22Rv1 (cell line): ENCODE results near the gene BANF1.

Experiments
- H3K27ac ChIP-seq: fragments of 450-650 bp; 2 replicates; pipeline ENCODE4 v1.5.1; 2017
- ZFX ChIP-seq: fragments of 450-650 bp; IDR thresholded peaks from 2 replicates; pipeline ENCODE4 v1.6.1; 2017; ENCODE audit warnings: antibody characterized with exemption, borderline replicate concordance
- TF ChIP-seq, protein P1 (sequence below): fragments of 450-650 bp; IDR thresholded peaks from 2 replicates; pipeline ENCODE4 v1.5.1; 2017; ENCODE audit warnings: mild to moderate bottlenecking

The BANF1 gene

DNA sequence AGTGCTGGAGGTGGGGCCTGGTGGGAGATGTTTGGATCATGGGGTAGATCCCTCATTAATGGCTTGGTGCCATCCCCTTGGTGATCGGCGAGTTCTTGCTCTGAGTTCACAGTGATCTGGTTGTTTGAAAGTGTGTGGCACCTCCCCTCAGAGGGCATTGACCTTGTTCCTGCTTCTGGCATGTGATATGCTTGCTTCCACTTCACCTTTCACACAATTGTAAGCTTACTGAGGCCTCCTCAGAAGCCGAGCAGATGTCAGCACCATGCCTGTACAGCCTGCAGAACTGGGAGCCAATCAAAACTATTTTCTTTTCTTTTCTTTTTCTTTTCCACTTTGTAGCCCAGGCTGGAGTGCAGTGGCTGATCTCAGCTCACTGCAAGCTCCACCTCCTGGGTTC, 35.0 kb downstream of the BANF1 start:
- TF ChIP-seq ZFX, result no peak
- TF ChIP-seq, protein P1, sequence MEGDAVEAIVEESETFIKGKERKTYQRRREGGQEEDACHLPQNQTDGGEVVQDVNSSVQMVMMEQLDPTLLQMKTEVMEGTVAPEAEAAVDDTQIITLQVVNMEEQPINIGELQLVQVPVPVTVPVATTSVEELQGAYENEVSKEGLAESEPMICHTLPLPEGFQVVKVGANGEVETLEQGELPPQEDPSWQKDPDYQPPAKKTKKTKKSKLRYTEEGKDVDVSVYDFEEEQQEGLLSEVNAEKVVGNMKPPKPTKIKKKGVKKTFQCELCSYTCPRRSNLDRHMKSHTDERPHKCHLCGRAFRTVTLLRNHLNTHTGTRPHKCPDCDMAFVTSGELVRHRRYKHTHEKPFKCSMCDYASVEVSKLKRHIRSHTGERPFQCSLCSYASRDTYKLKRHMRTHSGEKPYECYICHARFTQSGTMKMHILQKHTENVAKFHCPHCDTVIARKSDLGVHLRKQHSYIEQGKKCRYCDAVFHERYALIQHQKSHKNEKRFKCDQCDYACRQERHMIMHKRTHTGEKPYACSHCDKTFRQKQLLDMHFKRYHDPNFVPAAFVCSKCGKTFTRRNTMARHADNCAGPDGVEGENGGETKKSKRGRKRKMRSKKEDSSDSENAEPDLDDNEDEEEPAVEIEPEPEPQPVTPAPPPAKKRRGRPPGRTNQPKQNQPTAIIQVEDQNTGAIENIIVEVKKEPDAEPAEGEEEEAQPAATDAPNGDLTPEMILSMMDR, result no peak
- no peak overlapping the region for H3K27ac ChIP-seq

DNA sequence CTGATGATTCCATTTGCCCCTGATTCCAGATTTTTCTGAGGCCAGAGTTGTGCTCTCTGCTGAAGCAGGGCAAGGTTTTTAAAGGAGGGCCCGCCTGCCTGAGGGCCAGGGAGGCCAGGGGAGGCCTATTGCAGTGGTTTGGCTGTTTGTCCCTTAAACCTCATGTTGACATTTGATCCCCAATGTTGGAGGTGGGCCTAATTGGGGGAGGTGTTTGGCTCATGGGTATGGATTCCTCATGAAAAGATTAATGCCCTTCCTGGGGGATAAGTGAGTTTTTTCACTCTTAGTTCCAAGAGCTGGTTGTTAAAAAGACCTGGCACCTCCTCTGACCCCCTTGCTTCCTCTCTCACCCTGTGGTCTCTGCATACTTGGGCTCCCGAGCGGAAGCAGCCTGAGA, 37.5 kb downstream of the BANF1 start:
- H3K27ac ChIP-seq, result no peak overlapping the region
- TF ChIP-seq ZFX, result no peak
- TF ChIP-seq, protein P1, result no peak

DNA sequence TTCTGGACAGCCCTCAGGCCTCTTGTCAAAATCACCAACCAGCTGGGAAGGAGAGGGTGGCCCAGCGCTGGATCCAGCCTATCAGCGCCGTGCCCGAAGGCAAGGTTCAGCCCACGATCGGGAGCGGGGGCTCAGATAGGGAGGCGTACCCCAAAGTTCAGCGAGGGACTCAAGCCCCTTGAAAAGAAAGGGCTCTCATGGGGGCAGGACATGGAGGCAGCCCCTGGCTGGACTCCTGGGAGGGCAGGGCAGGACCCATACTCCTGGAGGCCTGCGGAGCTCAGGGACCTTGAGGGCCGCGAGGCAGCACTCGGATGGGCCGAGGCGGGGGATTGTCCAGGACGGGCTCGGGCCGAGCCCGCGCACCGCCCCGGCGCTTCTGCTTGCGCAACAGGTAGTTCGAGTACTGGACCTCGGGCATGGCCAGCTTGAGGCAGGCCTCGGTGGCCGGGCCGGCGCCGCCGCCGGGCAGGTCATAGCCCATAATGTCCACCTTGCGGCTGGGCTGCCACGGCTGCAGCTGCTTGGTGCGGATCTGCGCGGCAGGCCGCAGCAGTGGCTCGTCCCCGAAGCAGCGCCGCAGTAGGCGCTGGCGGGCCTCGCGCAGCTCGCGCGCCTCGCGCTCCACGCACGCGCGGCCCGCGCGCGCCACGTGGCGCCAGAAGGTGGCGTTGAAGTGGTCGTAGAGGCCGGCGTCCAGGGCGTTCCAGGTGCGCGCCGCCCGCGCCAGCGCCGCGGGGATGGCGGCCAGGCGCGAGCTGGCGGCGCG, 40.1 kb downstream of the BANF1 start:
- TF ChIP-seq, protein P1, result no peak
- no peak for TF ChIP-seq ZFX
- H3K27ac ChIP-seq, result no peak overlapping the region

DNA sequence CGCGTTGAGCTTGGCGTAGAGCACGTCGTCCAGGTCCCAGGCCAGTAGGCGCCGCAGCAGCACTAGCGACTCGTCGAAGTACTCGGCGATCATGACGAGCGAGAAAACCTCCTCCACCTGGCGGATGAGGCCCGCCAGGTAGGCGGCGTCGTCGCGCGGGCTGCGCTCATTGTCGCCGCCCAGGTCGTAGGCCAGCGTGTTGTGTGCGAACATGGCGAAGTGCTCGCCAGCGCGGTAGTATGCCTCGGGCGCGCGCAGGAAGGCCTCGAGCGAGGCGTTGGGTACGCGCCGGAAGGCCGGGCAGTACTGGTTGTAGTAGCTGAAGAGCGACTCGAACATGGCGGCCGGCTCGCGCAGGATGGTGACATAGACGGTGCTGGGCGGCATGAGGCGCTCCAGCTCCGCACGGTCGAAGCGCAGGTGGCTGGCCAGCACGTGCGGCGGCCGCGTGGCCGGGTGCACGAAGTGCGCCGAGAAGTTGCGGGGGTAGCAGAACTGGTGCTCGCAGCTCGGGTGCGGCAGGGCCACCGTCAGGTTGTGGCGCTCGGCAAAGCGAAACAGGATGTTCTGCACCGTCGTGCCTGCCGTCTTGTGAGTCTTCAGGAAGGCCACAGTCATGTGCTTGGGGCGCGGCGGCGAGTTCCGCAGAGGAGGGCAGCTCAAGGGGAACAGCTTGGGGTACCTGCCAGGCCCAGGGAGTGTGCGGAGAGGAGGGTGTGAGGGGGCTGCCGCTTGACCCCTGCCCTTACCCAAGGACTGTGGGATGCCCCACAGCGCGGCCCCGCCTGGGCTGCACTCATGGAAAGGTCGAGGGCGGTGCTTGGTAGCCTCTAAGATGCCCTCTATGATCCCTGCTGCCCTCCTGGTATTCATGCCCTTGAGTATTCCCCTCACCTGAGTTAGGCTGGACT, 40.9 kb downstream of the BANF1 start:
- H3K27ac ChIP-seq, result no peak overlapping the region

DNA sequence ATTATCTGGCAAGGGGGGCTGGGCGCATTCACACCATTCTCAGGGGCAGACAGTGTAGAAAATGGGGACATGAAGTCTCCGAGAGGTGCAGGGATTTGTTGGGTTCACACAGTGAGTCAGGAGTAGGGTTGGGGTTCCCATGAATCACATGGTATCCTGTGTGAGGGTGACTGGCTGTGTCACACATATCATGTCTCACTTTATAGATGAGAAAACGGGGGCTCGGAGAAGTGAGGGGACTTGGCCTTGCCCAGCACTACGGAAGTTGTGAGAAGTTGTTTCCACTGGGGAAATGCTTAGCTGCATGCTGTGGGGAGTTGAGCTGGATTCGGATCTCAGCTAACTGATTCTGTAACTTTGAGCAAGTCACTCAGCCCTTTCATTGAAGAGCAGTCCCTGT, 42.5 kb downstream of the BANF1 start:
- no peak overlapping the region for H3K27ac ChIP-seq
- TF ChIP-seq ZFX, result no peak
- TF ChIP-seq, protein P1, result no peak

More for the DNA sequence above, 40.9 kb downstream of the BANF1 start:
- TF ChIP-seq, protein P1, result no peak
- no peak for TF ChIP-seq ZFX

DNA sequence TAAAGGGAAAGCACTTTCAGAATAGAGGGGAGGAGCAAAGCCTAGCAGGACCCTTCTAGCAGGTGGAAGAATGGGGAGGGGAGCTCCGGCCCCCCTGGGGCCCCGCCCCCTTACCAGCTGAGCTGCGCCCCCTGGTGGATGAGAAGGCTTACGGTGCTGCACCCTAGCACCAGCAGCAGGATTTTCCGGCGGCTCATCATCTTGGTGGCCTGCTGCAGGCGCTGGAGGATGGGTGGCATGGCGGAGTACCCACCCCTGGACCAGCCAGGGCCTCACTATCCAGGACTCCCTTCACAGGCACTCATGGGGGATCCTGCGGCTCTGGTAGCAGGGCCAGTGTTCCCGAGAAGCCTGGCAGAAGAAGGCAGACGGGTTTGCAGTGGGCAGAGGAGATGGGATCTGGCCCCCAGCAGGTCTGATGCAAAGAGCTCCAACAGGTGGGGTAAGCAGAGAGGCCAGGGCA, 42.9 kb downstream of the BANF1 start:
- H3K27ac ChIP-seq, result no peak overlapping the region
- TF ChIP-seq ZFX, result no peak
- TF ChIP-seq, protein P1, result peak; percentile 96
